Kidney (tissue), 14 donors: ENCODE results near the gene RGS6. TPM values are rescaled to one million over a fixed set of nuclear protein-coding genes. Genes with fewer than 3 reads are reported as not detected.

Source experiments
- DNase-seq, 5 donors: peaks; one replicate each; pipeline ENCODE4 v3.0.0-alpha.2; 2013 to 2020
- FAIRE-seq: peaks from 2 replicates; lab custom pipeline; 2012; peaks lifted over from hg19 to GRCh38; lab: Jason Lieb, UNC
- H3K27ac ChIP-seq, 2 donors: one replicate each; pipeline ENCODE4 v1.7.0; 2013; ENCODE audit warnings: low read depth in 2 of 2, low read length in 2 of 2, inconsistent platforms in 1 of 2
- H3K27me3 ChIP-seq: one replicate; pipeline ENCODE4 v1.7.1; 2013; ENCODE audit warnings: low read length, inconsistent platforms; ENCODE audit not compliant: control insufficient read depth, insufficient read depth
- H3K36me3 ChIP-seq, 3 donors: one replicate each; pipeline versions ENCODE4 v1.7.0 to v1.7.1; 2013; ENCODE audit warnings: low read length in 3 of 3, control low read depth in 1 of 3, inconsistent platforms in 1 of 3; ENCODE audit not compliant: insufficient read depth in 3 of 3, control insufficient read depth in 2 of 3
- H3K4me1 ChIP-seq, 3 donors: one replicate each; pipeline versions ENCODE4 v1.7.0 to v1.7.1; 2013; ENCODE audit warnings: low read length in 3 of 3, inconsistent platforms in 1 of 3, low read depth in 1 of 3; ENCODE audit not compliant: control insufficient read depth in 2 of 3, insufficient read depth in 2 of 3
- H3K4me3 ChIP-seq, 3 donors: one replicate each; pipeline versions ENCODE4 v1.7.0 to v1.8.1; 2013; ENCODE audit warnings: low read length in 3 of 3, control low read depth in 1 of 3, inconsistent platforms in 1 of 3
- H3K9ac ChIP-seq, 3 donors: one replicate each; pipeline versions ENCODE4 v1.7.0 to v1.7.1; 2013; ENCODE audit warnings: low read length in 3 of 3, control low read depth in 1 of 3, inconsistent platforms in 1 of 3
- H3K9me3 ChIP-seq, 3 donors: one replicate each; pipeline versions ENCODE4 v1.7.0 to v1.7.1; 2013; ENCODE audit warnings: low read length in 3 of 3, control low read depth in 1 of 3, inconsistent platforms in 1 of 3; ENCODE audit not compliant: control insufficient read depth in 2 of 3, insufficient read depth in 1 of 3
- CTCF ChIP-seq: IDR thresholded peaks from 3 replicates; pipeline ENCODE4 v1.5.1; 2012; ENCODE audit warnings: mild to moderate bottlenecking, moderate library complexity, borderline replicate concordance; ENCODE audit not compliant: insufficient read depth; ENCODE audit errors: extremely low read depth
- intact Hi-C: fragments of 100-400 bp; cut with DNase I; formaldehyde crosslinking; loops from one replicate; pipeline ENCODE4 v1.11.1; 2022
- polyA plus RNA-seq: library from polyadenylated mRNA; stranded (reverse); fragments of 350-450 nt; fragmentation: Illumina TruSeq; extraction: RNeasy Lipid Tissue Mini Kit (QIAGEN cat#74804); gene quantifications from one replicate; pipeline ENCODE4 v1.2.3, GENCODE V29; 2014; ENCODE audit warnings: low read depth, low replicate concordance; ENCODE audit not compliant: insufficient read depth
- total RNA-seq: library from RNA; stranded (reverse); fragmentation: NEBNext Ultra II Directional; extraction: Animal tissue kit (Norgen Biotek cat#: 25700); gene quantifications from one replicate; pipeline ENCODE4 v1.2.1, GENCODE V29; 2021
- donor health status: control.
- donor health status: control.
- donor health status: control.
- donor health status: control.
- donor health status: control.
- donor health status: DM: yes; HTN: yes; CAD: no.
- donor health status: Normal renal cell carcinoma (clear cell type).

Gene RGS6
- total and polyA plus RNA-seq, 2 donors from 2014 or later = 1.1 to 1.4 TPM

- H3K36me3 ChIP-seq = no peaks in the 10 kb centered on the region
- H3K4me3 ChIP-seq = no peak overlapping the region
- DNase-seq (no peak), FAIRE-seq (no peak)
- H3K27me3 ChIP-seq = no peaks in the 10 kb centered on the region
- H3K9ac ChIP-seq = no peak overlapping the region
- H3K4me1 ChIP-seq = no peaks in the 10 kb centered on the region
- H3K27ac ChIP-seq = no peak overlapping the region
- no peak for TF ChIP-seq CTCF
- intact Hi-C loops = no loop called here
- no peaks in the 10 kb centered on the region for H3K9me3 ChIP-seq
These were observed 662.1 kb downstream of the RGS6 start for GRCh38 chr14:72594099-72594901.

GRCh38 chr14:72595152-72595862, 663.1 kb downstream of the RGS6 start:
- Histone ChIP-seq H3K27ac (no peak overlapping the region), H3K27me3 (no peaks in the 10 kb centered on the region), H3K4me1 (no peaks in the 10 kb centered on the region), H3K4me3 (no peak overlapping the region), H3K9me3 (no peaks in the 10 kb centered on the region), H3K36me3 (no peaks in the 10 kb centered on the region), H3K9ac (no peak overlapping the region)
- no peak for DNase-seq
- intact Hi-C loops = no loop called here
- no peak for FAIRE-seq
- no peak for TF ChIP-seq CTCF

GRCh38 chr14:72597252-72598233, 665.3 kb downstream of the RGS6 start:
- Histone ChIP-seq H3K27ac (no peak overlapping the region), H3K4me1 (no peaks in the 10 kb centered on the region), H3K36me3 (no peaks in the 10 kb centered on the region), H3K9me3 (no peaks in the 10 kb centered on the region), H3K9ac (no peak overlapping the region), H3K4me3 (no peak overlapping the region), H3K27me3 (no peaks in the 10 kb centered on the region)
- TF ChIP-seq CTCF = no peak
- intact Hi-C loops = no loop called here
- FAIRE-seq (no peak), DNase-seq (no peak)
